HG02588 (cell line): ENCODE measurements around the gene PRKCB.

Experiments used
- ATAC-seq: cut with Tn5 transposase; IDR thresholded peaks from one replicate; pipeline ENCODE4 v1.9.1; 2021; ENCODE audit warnings: mild to moderate bottlenecking, moderate library complexity; ENCODE audit not compliant: unreplicated experiment

The PRKCB gene

GRCh38 chr16:24035127-24035842 is 199.5 kb downstream of the PRKCB start:
- ATAC-seq: no peak

GRCh38 chr16:24036038-24036543 is 200.3 kb downstream of the PRKCB start:
- no peak for ATAC-seq

GRCh38 chr16:24036614-24037013 is 200.8 kb downstream of the PRKCB start:
- ATAC-seq: no peak

- ATAC-seq: no peak
Measured at GRCh38 chr16:24037335-24037734, 201.6 kb downstream of the PRKCB start.

GRCh38 chr16:24041834-24042631 is 206.2 kb downstream of the PRKCB start:
- ATAC-seq: peak; percentile 68

- no peak for ATAC-seq
Measured at GRCh38 chr16:24044467-24044866, 208.7 kb downstream of the PRKCB start.

GRCh38 chr16:24045641-24046040 is 209.9 kb downstream of the PRKCB start:
- no peak for ATAC-seq

GRCh38 chr16:24046442-24046841 is 210.7 kb downstream of the PRKCB start:
- no peak for ATAC-seq

GRCh38 chr16:24049113-24049512 is 213.3 kb downstream of the PRKCB start:
- no peak for ATAC-seq

GRCh38 chr16:24051125-24051524 is 215.3 kb downstream of the PRKCB start:
- no peak for ATAC-seq

GRCh38 chr16:24052329-24053098 is 216.7 kb downstream of the PRKCB start:
- ATAC-seq: no peak

- no peak for ATAC-seq
Measured at GRCh38 chr16:24053099-24053946, 217.5 kb downstream of the PRKCB start.

- no peak for ATAC-seq
Measured at GRCh38 chr16:24054741-24055491, 219.1 kb downstream of the PRKCB start.

GRCh38 chr16:24062270-24062817 is 226.6 kb downstream of the PRKCB start:
- ATAC-seq: no peak

GRCh38 chr16:24069036-24069590 is 233.3 kb downstream of the PRKCB start:
- no peak for ATAC-seq

- no peak for ATAC-seq
Measured at GRCh38 chr16:24070851-24071250, 235.1 kb downstream of the PRKCB start.

GRCh38 chr16:24071666-24072360 is 236.0 kb downstream of the PRKCB start:
- ATAC-seq: no peak

- no peak for ATAC-seq
Measured at GRCh38 chr16:24073321-24073720, 237.5 kb downstream of the PRKCB start.
